Epithelial cell of umbilical artery (primary cell): ENCODE data around the gene CDH9. TPM values are rescaled to one million over a fixed set of nuclear protein-coding genes. Genes with fewer than 3 reads are reported as not detected.

ENCODE experiments used
- total RNA-seq: library from RNA; depleted of rRNA; stranded (reverse); fragments of >200 nt; gene quantifications from 2 replicates; pipeline ENCODE4 v1.2.3, GENCODE V29; 2014

The CDH9 gene, protein sequence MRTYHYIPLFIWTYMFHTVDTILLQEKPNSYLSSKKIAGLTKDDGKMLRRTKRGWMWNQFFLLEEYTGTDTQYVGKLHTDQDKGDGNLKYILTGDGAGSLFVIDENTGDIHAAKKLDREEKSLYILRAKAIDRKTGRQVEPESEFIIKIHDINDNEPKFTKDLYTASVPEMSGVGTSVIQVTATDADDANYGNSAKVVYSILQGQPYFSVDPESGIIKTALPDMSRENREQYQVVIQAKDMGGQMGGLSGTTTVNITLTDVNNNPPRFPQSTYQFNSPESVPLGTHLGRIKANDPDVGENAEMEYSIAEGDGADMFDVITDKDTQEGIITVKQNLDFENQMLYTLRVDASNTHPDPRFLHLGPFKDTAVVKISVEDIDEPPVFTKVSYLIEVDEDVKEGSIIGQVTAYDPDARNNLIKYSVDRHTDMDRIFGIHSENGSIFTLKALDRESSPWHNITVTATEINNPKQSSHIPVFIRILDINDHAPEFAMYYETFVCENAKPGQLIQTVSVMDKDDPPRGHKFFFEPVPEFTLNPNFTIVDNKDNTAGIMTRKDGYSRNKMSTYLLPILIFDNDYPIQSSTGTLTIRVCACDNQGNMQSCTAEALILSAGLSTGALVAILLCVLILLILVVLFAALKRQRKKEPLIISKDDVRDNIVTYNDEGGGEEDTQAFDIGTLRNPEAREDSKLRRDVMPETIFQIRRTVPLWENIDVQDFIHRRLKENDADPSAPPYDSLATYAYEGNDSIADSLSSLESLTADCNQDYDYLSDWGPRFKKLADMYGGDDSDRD
- total RNA-seq, result not detected in 2 replicates

DNA sequence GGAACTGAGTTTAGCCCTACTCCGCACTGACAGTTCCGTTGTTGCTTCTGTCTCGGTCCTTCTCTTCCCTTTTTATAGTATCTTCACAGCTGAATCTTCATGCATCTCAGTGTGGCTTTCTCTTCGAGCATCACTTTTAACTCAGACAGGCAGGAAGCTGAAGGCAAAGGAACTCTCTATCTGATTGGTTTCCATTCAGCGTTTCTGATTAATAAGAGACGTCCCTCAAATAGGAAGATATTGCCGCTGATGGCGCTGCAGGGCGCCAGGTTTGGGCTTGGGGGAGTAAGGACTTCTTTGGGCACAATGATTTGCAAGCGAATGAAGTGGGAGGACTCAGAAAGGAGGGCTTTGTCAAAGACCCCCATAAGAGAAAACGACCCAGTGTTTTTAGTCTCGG is at the start of gene CDH9:
TSS of gene CDH9 (minus strand) at position 111 of the 400 bp plus-strand sequence. CDS start 50,253 bp downstream, outside the sequence.

